22Rv1 (cell line): ENCODE results near the gene SARS1.

Experiments used
- CTCF ChIP-seq: fragments of 450-650 bp; IDR thresholded peaks from 2 replicates; pipeline ENCODE4 v1.5.1; 2017; ENCODE audit warnings: mild to moderate bottlenecking
- ZFX ChIP-seq: fragments of 450-650 bp; IDR thresholded peaks from 2 replicates; pipeline ENCODE4 v1.6.1; 2017; ENCODE audit warnings: antibody characterized with exemption, borderline replicate concordance

GRCh38 chr1:109239409-109240068, 25.8 kb downstream of the SARS1 start:
- TF ChIP-seq CTCF = peak; percentile 79
- TF ChIP-seq ZFX = no peak
